GM19455 (cell line): ENCODE measurements around the gene ATRAID.

ENCODE experiments used
- ATAC-seq: cut with Tn5 transposase; IDR thresholded peaks from one replicate; pipeline ENCODE4 v1.9.1; 2021; ENCODE audit not compliant: unreplicated experiment

The ATRAID gene

DNA sequence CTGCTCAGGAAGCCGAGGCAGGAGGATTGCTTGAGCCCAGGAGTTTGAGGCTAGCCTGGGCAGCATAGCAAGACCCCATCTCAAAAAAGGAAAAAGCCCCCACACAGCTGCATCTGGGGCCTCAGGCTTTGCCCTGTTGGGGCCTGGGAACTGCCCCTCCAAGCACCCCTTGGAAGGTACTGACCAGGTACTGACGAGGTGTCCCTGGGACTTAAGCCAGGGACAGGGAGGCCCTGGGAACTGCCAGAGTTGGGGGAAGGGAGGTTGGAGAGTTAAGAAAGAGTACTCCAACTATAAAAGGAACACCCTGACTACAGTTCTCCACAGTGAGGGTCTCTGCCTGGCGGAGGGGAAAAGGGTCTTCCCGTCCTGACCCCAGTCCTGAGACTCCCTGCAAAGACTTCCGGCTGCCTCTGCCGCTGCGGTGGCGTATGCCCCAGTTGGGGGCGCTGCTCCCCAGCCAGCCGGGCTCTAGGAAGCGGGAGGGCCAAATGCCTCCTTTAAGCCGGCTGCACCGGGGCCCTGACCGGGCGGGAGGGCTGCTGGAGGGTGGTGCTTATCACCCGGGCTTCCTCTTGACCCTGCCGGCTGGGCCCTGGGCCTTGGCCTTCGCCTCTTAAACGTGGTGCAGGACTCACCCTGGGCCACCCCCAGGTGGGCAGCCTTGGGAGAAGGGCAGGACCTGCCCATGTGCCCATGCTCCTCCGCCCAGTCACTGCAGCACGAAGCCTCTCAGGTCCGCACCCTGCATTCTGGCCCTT lies 38.2 kb downstream of the ATRAID start:
- no peak for ATAC-seq

DNA sequence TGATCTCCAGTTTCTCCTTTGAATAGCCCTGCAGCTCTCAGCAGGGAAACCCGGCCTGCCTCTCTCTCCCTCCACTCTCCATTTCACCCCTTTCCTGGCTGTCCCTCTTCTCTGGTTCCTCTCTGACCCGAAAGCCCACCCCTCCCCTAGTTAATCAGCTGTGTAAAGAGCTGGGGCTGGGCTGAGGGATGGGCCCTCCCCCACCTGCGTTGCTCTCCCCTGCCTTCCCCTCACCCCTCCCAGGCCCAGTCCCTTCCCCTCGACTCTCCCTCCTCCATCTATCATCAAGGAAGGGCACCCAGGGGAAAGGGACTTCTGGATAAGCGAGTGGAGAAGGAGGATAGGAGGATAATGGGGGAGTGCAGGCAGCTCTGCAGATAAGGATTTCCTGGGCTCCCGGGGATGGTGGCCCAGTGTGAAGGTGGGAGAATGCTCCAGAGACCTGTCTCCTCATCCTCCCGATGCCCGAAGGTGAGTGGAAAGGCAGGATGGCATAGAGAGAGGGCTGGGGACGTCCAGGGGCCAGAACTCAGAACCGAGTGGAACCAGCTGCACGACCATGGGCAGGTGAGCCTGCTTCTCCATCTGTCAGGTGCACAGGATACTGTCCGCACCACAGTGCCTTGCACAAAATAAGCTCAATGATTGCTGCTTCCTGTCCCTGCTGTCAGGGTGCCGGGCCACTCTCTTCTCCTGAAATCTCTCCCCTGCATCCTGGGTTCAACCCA lies 39.0 kb downstream of the ATRAID start:
- no peak for ATAC-seq

DNA sequence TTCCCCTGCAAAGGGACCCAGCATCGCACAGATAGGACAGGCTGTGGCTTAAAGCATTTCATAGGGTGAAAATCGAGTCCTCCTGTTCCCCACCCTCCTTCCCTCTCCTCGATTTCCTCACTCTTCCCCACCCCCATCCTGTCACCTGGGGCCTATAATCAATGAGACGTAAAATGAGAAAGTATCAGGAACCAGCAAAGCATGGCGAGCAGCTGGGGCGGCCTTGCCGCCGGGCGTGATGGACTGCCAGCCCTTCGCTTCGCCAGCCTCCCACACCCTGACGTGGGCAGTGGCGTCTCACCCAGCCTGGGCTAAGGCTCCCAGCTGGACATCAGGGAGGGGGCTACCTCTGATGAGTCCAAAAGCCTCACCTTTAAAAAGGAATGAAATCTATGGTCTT lies 39.9 kb downstream of the ATRAID start:
- no peak for ATAC-seq

GRCh38 chr2:27255187-27255586 lies 43.3 kb downstream of the ATRAID start:
- ATAC-seq = no peak

GRCh38 chr2:27255660-27256059 lies 43.8 kb downstream of the ATRAID start:
- no peak for ATAC-seq

- ATAC-seq = no peak
Observed at GRCh38 chr2:27256855-27257454, 45.1 kb downstream of the ATRAID start.

- no peak for ATAC-seq
Observed at GRCh38 chr2:27258051-27258450, 46.2 kb downstream of the ATRAID start.

DNA sequence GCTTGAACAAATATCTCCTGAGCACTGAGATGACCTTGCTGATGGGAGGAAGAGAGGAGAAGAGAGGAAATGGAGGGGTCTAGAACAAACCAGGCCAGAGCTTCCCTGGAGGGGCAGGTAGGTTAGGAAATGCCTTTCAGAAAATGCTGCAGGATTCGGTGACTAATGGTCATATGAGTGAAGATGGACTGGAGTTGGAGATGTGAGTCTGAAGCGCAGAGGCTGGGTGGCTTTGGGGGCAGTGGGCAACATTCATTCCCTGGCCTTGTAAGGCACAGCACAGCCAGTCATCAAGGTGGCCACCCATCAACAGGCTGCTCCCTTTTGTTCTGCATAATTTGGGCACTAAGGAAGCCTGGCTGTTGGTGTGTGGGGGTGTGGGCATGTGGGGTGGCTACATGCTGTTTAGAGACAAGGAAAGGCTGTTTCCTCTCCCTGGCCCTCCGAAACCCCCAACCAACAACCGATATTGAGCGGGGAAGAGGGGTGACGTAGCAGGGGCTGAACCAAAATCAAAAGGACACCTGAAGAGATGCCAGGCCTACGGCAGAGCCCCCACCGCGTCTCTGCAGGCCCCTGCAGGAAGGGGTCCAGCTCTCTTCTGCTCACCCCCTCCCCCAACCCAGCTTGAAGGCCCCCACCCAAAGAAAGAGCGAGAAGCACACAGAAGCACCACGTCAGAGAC lies 49.5 kb downstream of the ATRAID start:
- no peak for ATAC-seq

DNA sequence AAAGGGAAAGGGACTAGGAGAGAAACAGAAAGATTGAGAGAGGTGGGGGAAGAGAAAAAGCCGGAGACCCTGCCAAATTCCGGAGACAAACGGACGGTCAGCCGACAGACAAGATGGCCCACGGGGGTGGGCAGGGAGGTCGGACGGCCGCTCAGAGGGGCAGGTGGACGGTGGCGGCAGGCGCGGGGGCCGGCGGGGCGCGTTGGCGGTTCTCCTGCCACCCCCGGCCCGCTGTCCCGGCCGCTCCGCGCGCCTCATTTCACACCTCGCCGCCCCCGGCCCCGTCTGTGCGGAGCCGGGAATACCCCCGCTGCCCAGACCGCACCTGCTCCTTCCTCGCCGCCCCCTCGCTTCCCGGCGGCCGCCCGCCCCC lies 50.1 kb downstream of the ATRAID start:
- no peak for ATAC-seq

GRCh38 chr2:27262379-27263286 lies 50.8 kb downstream of the ATRAID start, which contains the start of gene SLC30A3:
Gene SLC30A3 (minus strand): TSS chr2:27263047. CDS start chr2:27262906, 141 bp downstream.
- no peak for ATAC-seq

- no peak for ATAC-seq
Observed at GRCh38 chr2:27263287-27264252, 51.7 kb downstream of the ATRAID start.

GRCh38 chr2:27264253-27264752 lies 52.5 kb downstream of the ATRAID start:
- no peak for ATAC-seq

- ATAC-seq = no peak
Observed at GRCh38 chr2:27264753-27265535, 53.1 kb downstream of the ATRAID start.

DNA sequence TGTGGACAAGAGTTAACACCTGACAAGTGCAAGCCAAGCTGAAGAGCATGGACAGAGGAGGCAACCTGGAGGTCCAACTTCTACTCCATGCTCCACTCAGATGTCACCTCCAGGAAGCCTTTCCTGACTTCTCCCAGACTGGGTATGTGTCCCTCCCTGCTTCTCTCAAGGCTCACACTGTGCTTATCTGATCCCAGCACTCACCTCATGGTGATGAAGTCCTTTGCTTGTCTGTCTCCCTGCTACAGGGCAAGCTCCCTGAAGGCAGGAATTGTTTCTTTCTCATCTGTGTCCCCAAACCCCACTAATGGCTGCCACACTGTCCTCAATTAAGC lies 53.7 kb downstream of the ATRAID start:
- ATAC-seq = no peak
